NCI-H524 treated with DMSO at 0.1 percent for 48 hours (cell line): ENCODE measurements around the gene LDHD.
A peak's percentile ranks its signal among the peaks of the same experiment; 100 is the strongest.

ENCODE experiments used
- DNase-seq: peaks from one replicate; lab custom pipeline; 2025; lab: John Stamatoyannopoulos, UW

The LDHD gene

GRCh38 chr16:75114946-75115825 is 1.4 kb downstream of the LDHD start:
- DNase-seq, result no peak

- no peak for DNase-seq
These were observed 2.2 kb downstream of the LDHD start for GRCh38 chr16:75114179-75114945.

- DNase-seq, result no peak
These were observed 2.9 kb downstream of the LDHD start for GRCh38 chr16:75113541-75114121.

GRCh38 chr16:75112734-75113491 is 3.7 kb downstream of the LDHD start:
- no peak for DNase-seq

GRCh38 chr16:75111961-75112733 is 4.4 kb downstream of the LDHD start:
- DNase-seq, result no peak

- DNase-seq, result no peak
These were observed 5.1 kb downstream of the LDHD start for GRCh38 chr16:75111514-75111940.

GRCh38 chr16:75110637-75111513 is 5.7 kb downstream of the LDHD start:
- peak; percentile 56 for DNase-seq

- peak; percentile 16 for DNase-seq
These were observed 6.8 kb downstream of the LDHD start for GRCh38 chr16:75109732-75110243.

- no peak for DNase-seq
These were observed 7.5 kb downstream of the LDHD start for GRCh38 chr16:75108792-75109731.

GRCh38 chr16:75107505-75107904 is 9.1 kb downstream of the LDHD start:
- DNase-seq, result no peak

GRCh38 chr16:75106351-75107274 is 10.0 kb downstream of the LDHD start:
- no peak for DNase-seq

- no peak for DNase-seq
These were observed 11.1 kb downstream of the LDHD start for GRCh38 chr16:75105306-75106061.

- no peak for DNase-seq
These were observed 11.7 kb downstream of the LDHD start for GRCh38 chr16:75104836-75105235.

GRCh38 chr16:75103994-75104393 is 12.6 kb downstream of the LDHD start:
- DNase-seq, result no peak

GRCh38 chr16:75102595-75102994 is 14.0 kb downstream of the LDHD start:
- DNase-seq, result no peak

- DNase-seq, result no peak
These were observed 14.9 kb downstream of the LDHD start for GRCh38 chr16:75101635-75102034.

GRCh38 chr16:75100603-75100990 is 16.0 kb downstream of the LDHD start:
- DNase-seq, result no peak
